GM12873 (cell line): ENCODE measurements around the gene ELMO1.

Source experiments
- TF ChIP-seq, protein P1 (sequence below): IDR thresholded peaks from 2 replicates; pipeline ENCODE4 v1.5.1; 2012; ENCODE audit warnings: low read depth, mild to moderate bottlenecking, moderate library complexity, low read length, control low read depth; ENCODE audit not compliant: insufficient read depth; ENCODE audit errors: missing control alignments

Gene ELMO1

GRCh38 chr7:37150180-37150579 is 298.5 kb downstream of the ELMO1 start:
- TF ChIP-seq, protein P1, sequence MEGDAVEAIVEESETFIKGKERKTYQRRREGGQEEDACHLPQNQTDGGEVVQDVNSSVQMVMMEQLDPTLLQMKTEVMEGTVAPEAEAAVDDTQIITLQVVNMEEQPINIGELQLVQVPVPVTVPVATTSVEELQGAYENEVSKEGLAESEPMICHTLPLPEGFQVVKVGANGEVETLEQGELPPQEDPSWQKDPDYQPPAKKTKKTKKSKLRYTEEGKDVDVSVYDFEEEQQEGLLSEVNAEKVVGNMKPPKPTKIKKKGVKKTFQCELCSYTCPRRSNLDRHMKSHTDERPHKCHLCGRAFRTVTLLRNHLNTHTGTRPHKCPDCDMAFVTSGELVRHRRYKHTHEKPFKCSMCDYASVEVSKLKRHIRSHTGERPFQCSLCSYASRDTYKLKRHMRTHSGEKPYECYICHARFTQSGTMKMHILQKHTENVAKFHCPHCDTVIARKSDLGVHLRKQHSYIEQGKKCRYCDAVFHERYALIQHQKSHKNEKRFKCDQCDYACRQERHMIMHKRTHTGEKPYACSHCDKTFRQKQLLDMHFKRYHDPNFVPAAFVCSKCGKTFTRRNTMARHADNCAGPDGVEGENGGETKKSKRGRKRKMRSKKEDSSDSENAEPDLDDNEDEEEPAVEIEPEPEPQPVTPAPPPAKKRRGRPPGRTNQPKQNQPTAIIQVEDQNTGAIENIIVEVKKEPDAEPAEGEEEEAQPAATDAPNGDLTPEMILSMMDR = no peak

GRCh38 chr7:37149773-37150124 is 298.9 kb downstream of the ELMO1 start:
- TF ChIP-seq, protein P1 = no peak

DNA sequence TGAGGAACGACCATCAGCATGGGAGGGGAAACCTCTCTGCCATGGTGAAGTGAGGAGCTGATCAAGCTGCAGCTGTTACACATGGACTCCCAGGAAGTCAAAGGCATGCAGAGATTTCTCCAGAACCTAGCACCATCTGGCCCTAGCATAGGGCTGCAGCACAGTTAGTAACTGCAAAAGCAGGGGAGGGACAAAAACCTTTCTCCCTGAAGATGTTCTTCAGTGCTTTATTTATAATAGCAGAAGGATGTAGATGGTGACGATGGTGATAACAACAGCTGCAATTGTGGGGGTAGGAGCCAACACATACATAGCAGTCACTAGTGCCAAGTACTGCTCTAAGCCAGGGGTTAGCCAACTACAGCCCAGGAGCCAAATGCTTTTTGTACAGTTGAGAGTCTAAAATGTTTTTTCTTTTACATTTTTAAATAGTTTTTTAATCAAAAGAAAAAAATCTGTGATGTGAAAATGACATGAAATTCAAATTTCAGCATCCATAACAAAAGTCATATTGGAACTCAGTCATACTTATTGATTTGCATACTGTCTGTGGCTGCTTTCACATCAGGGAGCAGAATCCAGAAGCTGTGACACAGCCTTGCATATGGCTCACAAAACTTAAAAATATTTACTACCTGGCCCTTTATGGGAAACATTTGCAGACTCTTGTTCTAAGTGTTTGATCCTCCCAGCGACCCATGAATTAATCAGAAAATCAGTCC is 299.5 kb downstream of the ELMO1 start:
- TF ChIP-seq, protein P1 = no peak

DNA sequence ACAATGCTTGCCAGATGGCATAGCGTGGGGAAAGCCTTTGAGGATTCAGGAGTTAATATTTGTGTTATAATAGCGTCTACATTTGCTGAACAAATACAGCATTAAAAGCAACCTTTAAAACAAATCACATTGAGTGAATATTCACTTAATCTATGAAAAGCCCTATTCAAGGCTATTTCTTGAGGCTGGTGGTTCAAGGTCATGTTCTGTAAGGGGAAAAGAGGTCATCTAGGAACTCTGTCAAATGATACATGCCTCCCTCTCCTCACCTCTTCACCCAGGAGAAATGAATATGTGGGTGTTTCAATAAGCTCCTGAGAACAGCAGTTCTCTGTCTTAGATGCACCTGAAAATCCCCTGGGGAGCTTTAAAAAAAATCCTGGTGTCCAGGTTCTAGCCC is 303.0 kb downstream of the ELMO1 start:
- TF ChIP-seq, protein P1 = no peak

DNA sequence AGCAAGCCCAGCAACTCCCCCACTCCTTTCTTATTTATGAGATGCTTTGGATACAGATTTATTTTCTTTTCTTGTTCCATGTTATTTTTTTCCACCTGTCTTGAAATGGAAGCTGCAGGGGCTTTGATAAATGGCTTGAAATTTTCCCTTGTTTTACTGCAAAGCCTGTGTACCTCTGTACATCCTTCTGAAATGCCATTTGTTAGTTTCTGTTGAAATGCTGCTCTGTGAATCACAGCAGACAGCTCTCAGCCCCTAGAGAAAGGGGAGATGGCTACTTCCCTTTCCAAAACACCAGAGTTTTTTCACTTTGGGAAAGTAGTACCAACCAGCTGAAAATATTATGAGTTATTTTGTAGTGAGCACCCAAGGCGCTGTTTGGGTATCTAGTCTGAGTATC is 304.2 kb downstream of the ELMO1 start:
- TF ChIP-seq, protein P1 = no peak

DNA sequence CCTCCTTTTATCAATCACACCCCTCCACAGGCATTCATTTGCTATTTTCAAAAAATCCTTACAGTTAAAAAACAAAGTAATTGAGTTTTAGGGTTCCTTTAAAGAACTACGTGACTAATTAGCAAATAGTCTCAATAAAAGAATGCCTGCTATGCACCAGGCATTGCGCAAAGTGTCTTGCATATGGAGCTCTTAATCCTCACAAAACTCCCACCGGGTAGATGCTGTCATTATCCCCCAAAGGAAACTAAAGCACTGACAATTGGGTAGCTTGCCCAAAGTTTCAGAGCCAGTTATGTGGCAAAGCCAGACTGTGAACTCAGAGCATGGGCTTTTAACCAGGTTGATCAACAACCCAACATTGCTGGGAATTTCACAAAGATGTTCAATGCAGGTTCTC is 305.7 kb downstream of the ELMO1 start:
- TF ChIP-seq, protein P1 = no peak

DNA sequence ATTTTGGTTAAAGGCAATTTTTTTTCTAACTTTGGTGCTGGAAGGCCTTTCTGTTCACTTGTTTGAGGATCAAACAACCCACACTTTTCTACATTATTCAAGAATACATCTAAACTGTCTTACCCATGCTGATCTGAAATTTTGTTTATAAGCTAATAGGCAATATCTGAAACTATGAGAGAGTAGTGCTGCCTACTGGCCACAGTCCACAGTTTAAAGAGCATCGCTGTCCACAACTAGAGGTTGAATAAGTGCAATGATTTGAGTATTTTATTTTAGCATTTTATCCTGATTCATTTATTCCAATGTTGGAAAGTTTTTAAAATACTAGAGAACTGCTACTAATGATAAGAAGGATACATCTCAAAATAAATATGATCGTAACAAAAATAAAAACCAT is 306.9 kb downstream of the ELMO1 start:
- TF ChIP-seq, protein P1 = no peak
